HG03280 (cell line): Measurements from ENCODE around the gene SERTAD2.

ENCODE experiments used
- ATAC-seq: cut with Tn5 transposase; IDR thresholded peaks from one replicate; pipeline ENCODE4 v1.9.1; 2021; ENCODE audit warnings: mild to moderate bottlenecking, moderate library complexity; ENCODE audit not compliant: unreplicated experiment

SERTAD2 gene

DNA sequence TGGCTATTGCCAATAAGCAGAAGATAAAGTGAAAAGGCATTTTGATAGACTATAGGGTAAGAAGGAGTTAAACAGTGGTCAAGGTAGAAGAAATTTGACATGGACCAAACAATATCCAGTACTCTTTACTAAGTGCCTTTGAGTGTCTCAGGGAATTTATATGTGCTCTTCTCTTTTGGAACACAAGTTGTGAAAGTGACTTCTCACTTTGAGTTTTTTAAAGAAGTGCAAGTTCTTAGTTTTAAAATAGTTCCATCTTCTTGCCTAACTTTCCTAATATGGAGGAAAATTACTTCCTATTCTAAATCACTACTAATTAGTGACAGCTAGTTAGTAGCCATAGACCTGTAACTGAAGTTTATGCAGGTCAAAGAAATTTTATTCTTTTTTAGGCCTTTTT, 66.2 kb downstream of the SERTAD2 start:
- ATAC-seq = no peak

DNA sequence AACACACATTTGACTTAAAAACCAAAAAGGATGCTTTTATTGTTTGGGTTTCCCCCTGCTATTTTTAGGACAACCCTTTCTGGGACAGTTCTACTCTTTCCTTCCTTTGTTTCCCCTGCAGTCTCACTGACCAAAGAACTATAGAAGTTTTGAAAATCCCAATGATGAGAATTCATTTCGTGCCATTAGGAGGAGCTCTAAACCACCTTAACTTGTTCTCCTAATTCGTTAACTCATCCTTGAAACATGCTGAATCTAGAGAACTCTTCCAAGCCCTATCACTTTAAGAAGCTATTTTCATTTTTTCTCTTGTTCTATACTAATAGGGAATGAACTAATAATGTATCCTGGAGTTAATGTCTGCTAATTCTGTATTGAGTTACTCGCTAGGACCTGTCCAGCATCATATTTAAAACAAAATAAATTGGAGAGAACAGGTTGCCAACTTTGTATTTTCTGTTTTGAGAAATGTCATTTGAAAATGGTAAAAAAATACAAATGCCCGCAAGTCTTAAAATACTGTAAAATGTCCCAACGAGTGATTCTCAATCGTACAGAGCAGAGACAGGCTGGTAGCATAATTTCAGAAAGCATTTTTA, 66.7 kb downstream of the SERTAD2 start:
- ATAC-seq = no peak

DNA sequence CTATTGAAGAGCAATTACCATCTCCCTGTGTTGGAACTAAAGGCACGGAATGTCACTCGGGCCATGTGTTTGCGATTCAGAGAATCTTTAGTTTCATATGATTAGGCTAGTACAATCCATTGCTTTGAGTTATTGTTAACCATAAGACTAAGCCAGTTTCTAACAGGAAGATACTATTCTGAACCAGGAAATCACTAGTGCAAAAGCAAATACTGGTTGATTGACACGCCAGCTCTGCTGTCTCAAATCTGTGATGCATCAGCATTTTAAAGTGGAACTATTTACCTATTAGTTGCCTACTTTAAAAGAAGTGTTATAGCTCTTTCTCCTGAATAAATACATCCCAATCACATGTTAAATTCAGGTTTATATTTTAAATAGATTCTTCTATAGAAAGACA, 67.7 kb downstream of the SERTAD2 start:
- no peak for ATAC-seq

DNA sequence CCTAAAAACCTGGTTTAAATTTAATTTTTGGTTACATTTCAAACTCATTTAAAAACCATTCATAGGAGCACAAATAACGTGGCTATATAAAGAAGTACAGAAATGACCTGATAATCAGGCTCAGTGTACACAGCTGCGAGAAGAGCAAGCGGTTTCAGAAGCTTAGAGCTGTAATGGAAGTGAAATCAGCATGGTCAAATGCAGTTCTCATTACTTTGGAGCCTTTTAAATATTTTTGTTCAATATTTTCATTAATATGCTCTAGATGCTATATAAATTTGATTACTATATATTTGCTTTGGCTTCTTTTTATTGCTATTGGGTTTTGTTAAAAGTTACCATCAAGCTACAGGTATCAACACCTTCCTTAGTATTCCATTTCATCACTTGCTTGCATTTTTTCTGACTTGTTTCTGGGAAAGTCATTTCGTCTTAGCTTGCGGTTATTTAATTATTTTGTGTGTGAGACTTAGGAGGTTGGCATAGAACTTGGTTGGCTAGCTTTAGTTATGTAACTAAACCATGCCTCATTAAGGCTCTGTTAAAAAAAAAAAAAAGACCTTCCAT, 70.9 kb downstream of the SERTAD2 start:
- ATAC-seq = peak; percentile 91

DNA sequence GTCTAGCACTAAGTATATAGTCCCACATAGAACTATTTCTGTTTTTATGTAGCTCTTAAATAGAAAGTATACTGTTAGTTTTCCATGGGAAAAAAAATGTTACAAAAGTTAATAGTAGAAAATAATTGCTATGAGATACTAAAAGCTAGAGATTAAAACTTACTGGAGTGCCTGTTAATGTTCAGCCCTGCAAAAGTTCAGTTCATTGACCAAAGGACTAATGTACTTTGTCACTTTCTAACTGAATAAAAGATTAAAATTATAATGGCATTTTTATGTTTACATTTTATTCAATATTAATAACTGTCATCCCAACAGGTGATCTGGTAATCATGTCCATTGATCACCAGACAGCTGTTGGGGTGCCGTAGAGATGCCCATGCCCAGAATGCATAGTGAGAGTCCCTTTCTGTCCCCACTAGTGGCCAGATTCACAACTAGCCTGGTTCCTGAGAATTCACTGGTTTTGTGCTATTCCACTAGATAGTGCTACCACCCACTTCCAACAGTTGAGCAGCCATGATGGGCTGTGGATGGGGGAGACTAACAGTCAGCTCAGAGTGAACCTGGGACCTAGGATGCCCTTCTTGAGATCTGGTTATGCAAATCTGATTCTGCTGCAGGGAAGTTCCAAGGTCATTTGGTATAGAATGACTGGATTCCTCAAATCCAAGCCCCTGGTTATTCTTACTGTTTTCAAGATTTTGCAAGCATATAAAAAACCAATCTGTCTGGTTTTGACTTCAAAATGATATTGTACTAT, 71.8 kb downstream of the SERTAD2 start:
- ATAC-seq = peak; percentile 24
